Gastroesophageal sphincter (tissue), 4 donors: ENCODE results near the gene SLC30A2. TPM values are rescaled to one million over a fixed set of nuclear protein-coding genes. Genes with fewer than 3 reads are reported as not detected.
A peak's percentile ranks its signal among the peaks of the same experiment; 100 is the strongest.

Experiments used
- ATAC-seq: fragments of 150-250 bp; one replicate; pipeline ENCODE4 v1.9.1; 2016; ENCODE audit warnings: mild to moderate bottlenecking, moderate library complexity
- H3K27ac ChIP-seq, 4 donors: fragments of 200-600 bp; sonication (generic) in 3 of 4; 1 replicate in 3 of 4; 2 replicates in 1 of 4; pipeline ENCODE4 v1.5.1; 2016 to 2019
- H3K27me3 ChIP-seq: fragments of 200-600 bp; sonication (generic); one replicate; pipeline ENCODE4 v1.5.1; 2019
- H3K36me3 ChIP-seq, 2 donors: fragments of 200-600 bp; sonication (generic); one replicate each; pipeline ENCODE4 v1.5.1; 2019; ENCODE audit warnings: control low read depth in 1 of 2
- H3K4me1 ChIP-seq, 3 donors: fragments of 200-600 bp; sonication (generic); 1 replicate in 2 of 3; 2 replicates in 1 of 3; pipeline ENCODE4 v1.5.1; 2016 to 2019; ENCODE audit warnings: control low read depth in 2 of 3
- H3K4me3 ChIP-seq, 2 donors: fragments of 200-600 bp; sonication (generic); one replicate each; pipeline ENCODE4 v1.5.1; 2019; ENCODE audit warnings: mild to moderate bottlenecking in 1 of 2, moderate library complexity in 1 of 2
- H3K9me3 ChIP-seq, 3 donors: fragments of 200-600 bp; sonication (generic); one replicate each; pipeline ENCODE4 v1.5.1; 2017 to 2019; ENCODE audit warnings: control low read depth in 2 of 3
- CTCF ChIP-seq, 4 experiments: fragments of 200-600 bp in 2 of 4; fragments of 450-650 bp in 2 of 4; sonication (generic) in 1 of 4; IDR thresholded peaks; one replicate each; pipeline ENCODE4 v1.5.1; 2017 to 2019; ENCODE audit warnings: antibody characterized with exemption in 4 of 4, mild to moderate bottlenecking in 2 of 4, moderate library complexity in 2 of 4
- EP300 ChIP-seq: sonication (generic); formaldehyde crosslinking; IDR thresholded peaks from one replicate; pipeline ENCODE4 v1.6.1; 2017; ENCODE audit warnings: antibody characterized with exemption, mild to moderate bottlenecking
- POLR2A ChIP-seq, 2 donors: fragments of 450-650 bp; IDR thresholded peaks; one replicate each; pipeline ENCODE4 v1.6.1; 2017; ENCODE audit warnings: antibody characterized with exemption in 2 of 2, mild to moderate bottlenecking in 2 of 2, moderate library complexity in 1 of 2
- POLR2AphosphoS5 ChIP-seq: sonication (generic); formaldehyde crosslinking; IDR thresholded peaks from one replicate; pipeline ENCODE4 v1.6.1; 2017; ENCODE audit warnings: antibody characterized with exemption
- WGBS, 2 donors: methylation state at CpG; one replicate each; pipeline ENCODE4 v1.1.5; 2018; ENCODE audit warnings: low coverage in 1 of 2; 5-methylcytosine and 5-hydroxymethylcytosine counted together
- total RNA-seq, 4 donors: library from RNA; depleted of rRNA; stranded (reverse); fragments of >200 nt; gene quantifications; one replicate each; pipeline ENCODE4 v1.1.0, GENCODE V29; 2016

SLC30A2 gene
- total RNA-seq, 4 donors from 2014 or later, result not detected

GRCh38 chr1:26016953-26017545, 28.9 kb downstream of the SLC30A2 start:
- H3K27ac ChIP-seq, result no peak overlapping the region
- no peaks in the 10 kb centered on the region for H3K36me3 ChIP-seq
- no peak for ATAC-seq
- no peak overlapping the region for H3K4me3 ChIP-seq
- H3K27me3 ChIP-seq, result no peaks in the 10 kb centered on the region
- TF ChIP-seq POLR2A (IDR thresholded peaks at IDR 0.05), result no peak
- TF ChIP-seq POLR2AphosphoS5, result no peak
- no peak for TF ChIP-seq EP300
- TF ChIP-seq CTCF (IDR thresholded peaks at IDR 0.05), result no peak
- no peaks in the 10 kb centered on the region for H3K9me3 ChIP-seq
- WGBS, 2 donors, result 11 to 86% methylated on average over 1 to 4 of the region's 6 CpGs
- peaks cover 0 to 33% (median 0%) of the 10 kb centered on the region in 3 donors for H3K4me1 ChIP-seq

GRCh38 chr1:26016258-26016952, 29.5 kb downstream of the SLC30A2 start:
- ATAC-seq, result no peak
- WGBS, 2 donors, result 68 to 73% methylated on average over 8 of the region's 10 CpGs

GRCh38 chr1:26015358-26015757, 30.6 kb downstream of the SLC30A2 start:
- Histone ChIP-seq H3K4me1 (peaks cover 0 to 16% (median 0%) of the 10 kb centered on the region in 3 donors), H3K9me3 (no peaks in the 10 kb centered on the region), H3K4me3 (no peak overlapping the region), H3K27ac (no peak overlapping the region), H3K36me3 (no peaks in the 10 kb centered on the region), H3K27me3 (no peaks in the 10 kb centered on the region)
- 57 to 100% methylated on average over 1 of the region's 2 CpGs for WGBS, 2 donors
- TF ChIP-seq CTCF (IDR thresholded peaks at IDR 0.05) (no peak), POLR2AphosphoS5 (no peak), EP300 (no peak), POLR2A (IDR thresholded peaks at IDR 0.05) (no peak)
- peak; percentile 55 for ATAC-seq

More at GRCh38 chr1:26016258-26016952, 29.5 kb downstream of the SLC30A2 start:
- H3K9me3 ChIP-seq, result no peaks in the 10 kb centered on the region
- TF ChIP-seq EP300 (no peak), CTCF (IDR thresholded peaks at IDR 0.05) (no peak)
- no peaks in the 10 kb centered on the region for H3K27me3 ChIP-seq
- no peaks in the 10 kb centered on the region for H3K36me3 ChIP-seq
- no peak overlapping the region for H3K27ac ChIP-seq
- no peak overlapping the region for H3K4me3 ChIP-seq
- H3K4me1 ChIP-seq, result peaks cover 0 to 27% (median 0%) of the 10 kb centered on the region in 3 donors

- ATAC-seq, result no peak
- H3K27me3 ChIP-seq, result no peaks in the 10 kb centered on the region
- no peak overlapping the region for H3K27ac ChIP-seq
- H3K36me3 ChIP-seq, result no peaks in the 10 kb centered on the region
- no peak overlapping the region for H3K4me3 ChIP-seq
- no peak for TF ChIP-seq POLR2A (IDR thresholded peaks at IDR 0.05)
- no peak for TF ChIP-seq CTCF (IDR thresholded peaks at IDR 0.05)
- TF ChIP-seq POLR2AphosphoS5, result no peak
- TF ChIP-seq EP300, result no peak
- peaks cover 0 to 12% (median 0%) of the 10 kb centered on the region in 3 donors for H3K4me1 ChIP-seq
- H3K9me3 ChIP-seq, result no peaks in the 10 kb centered on the region
- WGBS, 2 donors, result 76 to 78% methylated on average over 2 of the region's 2 CpGs
Measured at GRCh38 chr1:26014179-26014578, 31.7 kb downstream of the SLC30A2 start.

GRCh38 chr1:26012864-26013263, 33.1 kb downstream of the SLC30A2 start:
- WGBS, 2 donors, result 0% methylated on average over 1 of the region's 3 CpGs; no CpG with 5 or more reads in 1 of the 2 donors
- TF ChIP-seq POLR2AphosphoS5, result no peak
- TF ChIP-seq CTCF (IDR thresholded peaks at IDR 0.05), result no peak
- TF ChIP-seq EP300, result no peak
- no peak for TF ChIP-seq POLR2A (IDR thresholded peaks at IDR 0.05)
- H3K27ac ChIP-seq, result no peak overlapping the region
- no peaks in the 10 kb centered on the region for H3K36me3 ChIP-seq
- H3K9me3 ChIP-seq, result no peaks in the 10 kb centered on the region
- H3K4me1 ChIP-seq, result peaks cover 0 to 12% (median 0%) of the 10 kb centered on the region in 3 donors
- H3K4me3 ChIP-seq, result no peak overlapping the region
- no peak for ATAC-seq
- no peaks in the 10 kb centered on the region for H3K27me3 ChIP-seq
